SK-N-MC (cell line): Measurements from ENCODE around the gene TMEM248.

Experiments
- EZH2 ChIP-seq: fragments of 200-600 bp; sonication (generic); IDR thresholded peaks from one replicate; pipeline ENCODE4 v1.6.1; 2017; ENCODE audit warnings: antibody characterized with exemption
- FOXP2 ChIP-seq: optimal IDR thresholded peaks from 2 replicates; pipeline ENCODE3; 2011; ENCODE audit warnings: mild to moderate bottlenecking, moderate library complexity; ENCODE audit not compliant: insufficient read depth; ENCODE audit errors: extremely low read length, control extremely low read depth
- POLR2AphosphoS5 ChIP-seq: IDR thresholded peaks from 2 replicates; pipeline ENCODE4 v1.6.1; 2012; ENCODE audit warnings: mild to moderate bottlenecking, low read depth, low read length, borderline replicate concordance

DNA sequence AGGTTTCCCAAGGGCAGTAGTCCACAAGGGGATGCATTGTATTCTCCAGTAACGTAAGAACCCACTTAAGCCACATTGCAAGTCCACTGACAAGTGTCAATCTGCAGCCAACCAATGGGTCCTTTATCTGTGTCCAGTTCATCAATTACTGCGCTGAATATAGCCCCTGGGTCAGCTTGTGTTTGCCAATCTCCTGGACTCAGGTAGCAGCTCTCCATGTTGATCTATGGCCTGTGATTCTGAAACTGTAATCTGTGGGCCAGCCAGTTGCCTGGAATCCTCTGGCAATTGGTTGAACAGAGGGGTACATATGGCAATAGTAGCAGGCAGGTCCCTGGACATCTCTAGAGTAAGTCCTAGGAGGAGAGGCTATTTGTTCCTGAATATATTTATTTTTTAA is 8.8 kb upstream of the TMEM248 start:
- TF ChIP-seq POLR2AphosphoS5, result no peak
- no peak for TF ChIP-seq EZH2
- no peak for TF ChIP-seq FOXP2
